NCI-H510A (cell line): ENCODE measurements around the gene QRICH1.
"Not testable (repeated sequence)": the region's sequence is repeated elsewhere in the genome, so short reads cannot be mapped to it uniquely, and the experiment has no call there.

Experiments
- DNase-seq: peaks from one replicate; lab custom pipeline; 2025; lab: John Stamatoyannopoulos, UW

Gene QRICH1

DNA sequence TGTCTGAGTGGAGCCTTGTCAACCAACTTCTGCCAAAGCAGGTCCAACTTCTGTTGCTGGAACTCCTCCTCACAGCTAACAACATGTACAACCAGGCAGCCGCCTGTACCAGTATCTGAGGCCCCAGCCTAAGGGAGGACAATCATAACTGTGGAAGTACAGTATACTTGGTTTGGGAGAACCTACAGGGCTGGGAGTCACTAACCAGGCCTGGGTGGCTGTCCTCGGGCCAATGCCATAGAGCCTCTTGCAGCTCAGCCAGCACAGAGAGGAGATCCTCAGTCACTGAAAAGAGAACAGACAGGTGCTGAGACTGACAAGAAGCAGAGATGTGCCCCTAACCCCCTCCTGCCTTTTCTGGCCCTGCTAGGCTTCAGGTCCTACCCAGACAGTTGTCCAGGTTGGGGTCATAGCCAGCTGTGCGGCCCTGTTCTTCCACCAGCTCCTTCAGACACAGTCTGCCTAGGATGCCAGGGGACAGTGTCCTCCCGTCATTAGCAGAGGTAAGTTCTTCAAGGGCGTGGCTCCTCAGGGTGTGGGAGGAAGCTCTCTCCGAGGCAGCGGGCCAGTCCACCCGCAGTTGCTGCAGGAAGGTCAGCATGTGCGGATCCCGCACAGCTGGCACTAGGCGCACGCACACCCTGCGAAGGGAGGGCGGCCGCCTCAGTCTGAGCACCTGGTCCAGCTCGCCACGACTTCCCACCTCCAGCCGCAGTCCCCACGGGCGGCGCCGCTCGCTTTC, 76.5 kb downstream of the QRICH1 start:
- DNase-seq = no peak

DNA sequence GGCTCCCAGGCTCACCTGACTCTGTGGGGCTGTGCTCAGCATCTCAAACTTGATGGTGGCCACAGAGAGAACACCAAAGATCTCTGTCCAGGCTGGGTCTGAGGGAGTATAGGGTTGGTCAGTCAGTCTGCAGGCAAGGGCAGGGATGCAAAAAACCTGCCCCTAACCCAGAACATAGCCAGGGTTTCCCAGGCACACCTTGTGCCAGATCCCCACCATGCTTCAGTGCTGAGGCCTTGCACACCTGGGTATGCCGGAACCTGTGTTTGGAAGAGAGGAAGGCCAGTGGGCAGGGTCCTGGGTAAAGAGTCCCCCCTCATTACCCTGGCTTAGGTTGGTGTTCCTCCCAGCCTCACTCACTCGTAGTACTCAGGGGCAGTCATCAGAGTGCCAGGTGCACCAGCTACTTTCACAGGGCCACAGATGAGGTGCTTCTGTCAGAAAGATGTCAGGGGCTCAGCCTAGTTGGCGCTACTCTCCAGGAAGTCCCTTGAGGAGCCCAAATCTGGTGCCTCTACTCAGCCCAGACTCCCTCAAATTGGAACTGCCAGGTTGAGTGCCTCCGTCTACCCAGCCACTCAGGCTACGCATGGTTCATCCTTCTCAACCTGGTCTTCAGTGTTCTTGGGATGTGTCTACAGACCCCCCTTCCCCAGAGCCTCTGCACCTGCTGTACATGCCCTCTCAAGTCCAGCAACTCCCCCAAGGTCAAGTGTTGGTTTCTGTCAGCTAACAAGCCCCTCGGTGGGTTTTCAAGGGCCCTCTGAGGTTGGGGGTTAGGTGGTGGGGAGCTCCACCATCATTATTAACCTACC, 77.2 kb downstream of the QRICH1 start:
- DNase-seq = no peak

DNA sequence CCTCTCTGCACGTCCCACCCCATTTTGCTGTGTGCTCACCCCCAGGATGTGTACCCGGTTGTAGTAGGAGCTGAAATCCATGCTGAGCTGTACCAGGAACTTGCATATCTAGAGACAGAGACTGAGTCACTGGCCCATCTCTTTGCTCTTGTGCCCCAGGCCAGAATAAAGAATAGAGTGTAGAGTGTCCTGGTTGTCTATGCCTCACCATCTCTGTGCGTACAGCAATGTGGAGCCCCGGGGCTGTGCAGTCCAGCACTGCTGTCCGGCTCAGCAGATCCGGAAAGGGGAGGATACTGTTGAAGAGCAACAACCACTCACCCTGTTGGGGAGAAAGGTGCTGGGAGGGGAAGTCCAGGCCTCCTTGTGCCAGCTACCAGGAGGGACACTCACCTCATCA, 78.1 kb downstream of the QRICH1 start:
- no peak for DNase-seq

DNA sequence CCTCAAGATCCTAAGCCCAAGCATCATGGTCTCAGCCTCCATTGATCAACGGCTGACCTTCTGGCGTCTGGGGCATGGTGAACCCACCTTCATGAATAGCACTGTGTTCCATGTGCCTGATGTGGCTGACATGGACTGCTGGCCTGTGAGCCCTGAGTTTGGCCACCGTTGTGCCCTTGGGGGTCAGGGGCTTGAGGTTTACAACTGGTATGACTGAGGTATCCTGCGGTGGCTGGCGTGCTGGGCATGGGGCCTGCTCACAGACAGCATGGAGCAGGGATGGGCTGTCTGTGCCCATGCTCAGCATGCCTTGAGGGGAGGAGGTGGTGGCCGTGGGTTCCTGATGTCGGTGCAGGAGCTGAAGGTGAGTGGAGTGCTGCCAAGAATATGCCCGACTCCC, 78.8 kb downstream of the QRICH1 start:
- DNase-seq = no peak

DNA sequence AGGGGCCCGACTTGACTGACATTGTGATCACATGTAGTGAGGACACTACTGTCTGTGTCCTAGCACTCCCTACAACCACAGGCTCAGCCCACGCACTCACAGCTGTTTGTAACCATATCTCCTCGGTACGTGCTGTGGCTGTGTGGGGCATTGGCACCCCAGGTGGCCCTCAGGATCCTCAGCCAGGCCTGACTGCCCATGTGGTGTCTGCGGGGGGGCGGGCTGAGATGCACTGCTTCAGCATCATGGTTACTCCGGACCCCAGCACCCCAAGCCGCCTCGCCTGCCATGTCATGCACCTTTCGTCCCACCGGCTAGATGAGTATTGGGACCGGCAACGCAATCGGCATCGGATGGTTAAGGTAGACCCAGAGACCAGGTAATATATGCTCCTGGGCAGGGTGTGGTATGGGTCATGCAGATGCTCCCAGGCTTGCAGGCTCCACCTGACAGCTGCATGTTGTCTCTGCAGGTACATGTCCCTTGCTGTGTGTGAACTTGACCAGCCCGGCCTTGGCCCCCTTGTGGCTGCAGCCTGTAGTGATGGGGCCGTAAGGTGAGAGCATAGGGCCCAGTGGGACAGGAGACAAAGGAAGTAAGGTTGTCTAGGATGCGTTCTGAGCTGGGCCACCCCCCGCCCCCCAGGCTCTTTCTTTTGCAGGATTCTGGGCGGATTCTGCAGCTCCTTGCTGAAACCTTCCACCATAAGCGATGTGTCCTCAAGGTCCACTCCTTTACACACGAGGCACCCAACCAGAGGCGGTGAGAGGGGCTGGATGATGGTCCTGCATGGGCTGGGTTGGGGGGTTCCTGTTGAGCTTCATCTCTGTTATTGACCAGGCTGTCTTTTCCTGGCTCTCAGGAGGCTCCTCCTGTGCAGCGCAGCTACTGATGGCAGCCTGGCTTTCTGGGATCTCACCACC, 79.9 kb downstream of the QRICH1 start:
- no peak for DNase-seq

DNA sequence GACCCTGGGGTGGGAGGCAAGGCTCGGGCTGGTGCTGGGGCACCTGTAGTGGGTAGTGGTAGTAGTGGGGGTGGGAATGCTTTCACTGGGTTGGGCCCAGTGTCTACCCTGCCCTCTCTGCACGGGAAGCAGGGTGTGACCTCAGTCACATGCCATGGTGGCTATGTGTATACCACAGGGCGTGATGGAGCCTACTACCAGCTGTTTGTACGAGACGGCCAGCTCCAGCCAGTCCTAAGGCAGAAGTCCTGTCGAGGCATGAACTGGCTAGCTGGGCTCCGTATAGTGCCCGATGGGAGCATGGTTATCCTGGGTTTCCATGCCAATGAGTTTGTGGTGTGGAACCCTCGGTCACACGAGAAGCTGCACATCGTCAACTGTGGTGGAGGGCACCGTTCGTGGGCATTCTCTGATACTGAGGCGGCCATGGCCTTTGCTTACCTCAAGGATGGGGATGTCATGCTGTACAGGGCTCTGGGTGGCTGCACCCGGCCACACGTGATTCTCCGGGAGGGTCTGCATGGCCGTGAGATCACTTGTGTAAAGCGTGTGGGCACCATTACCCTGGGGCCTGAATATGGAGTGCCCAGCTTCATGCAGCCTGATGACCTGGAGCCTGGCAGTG, 80.6 kb downstream of the QRICH1 start:
- no peak for DNase-seq

DNA sequence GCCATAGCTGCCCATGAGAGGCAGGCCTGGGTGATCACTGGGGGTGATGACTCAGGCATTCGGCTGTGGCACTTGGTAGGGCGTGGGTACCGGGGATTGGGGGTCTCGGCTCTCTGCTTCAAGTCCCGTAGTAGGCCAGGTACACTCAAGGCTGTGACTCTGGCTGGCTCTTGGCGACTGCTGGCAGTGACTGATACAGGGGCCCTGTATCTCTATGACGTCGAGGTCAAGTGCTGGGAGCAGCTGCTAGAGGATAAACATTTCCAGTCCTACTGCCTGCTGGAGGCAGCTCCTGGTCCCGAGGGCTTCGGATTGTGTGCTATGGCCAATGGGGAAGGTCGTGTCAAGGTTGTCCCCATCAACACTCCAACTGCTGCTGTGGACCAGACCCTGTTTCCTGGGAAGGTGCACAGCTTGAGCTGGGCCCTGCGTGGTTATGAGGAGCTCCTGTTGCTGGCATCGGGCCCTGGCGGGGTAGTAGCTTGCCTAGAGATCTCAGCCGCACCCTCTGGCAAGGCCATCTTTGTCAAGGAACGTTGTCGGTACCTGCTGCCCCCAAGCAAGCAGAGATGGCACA, 81.3 kb downstream of the QRICH1 start:
- DNase-seq = no peak

DNA sequence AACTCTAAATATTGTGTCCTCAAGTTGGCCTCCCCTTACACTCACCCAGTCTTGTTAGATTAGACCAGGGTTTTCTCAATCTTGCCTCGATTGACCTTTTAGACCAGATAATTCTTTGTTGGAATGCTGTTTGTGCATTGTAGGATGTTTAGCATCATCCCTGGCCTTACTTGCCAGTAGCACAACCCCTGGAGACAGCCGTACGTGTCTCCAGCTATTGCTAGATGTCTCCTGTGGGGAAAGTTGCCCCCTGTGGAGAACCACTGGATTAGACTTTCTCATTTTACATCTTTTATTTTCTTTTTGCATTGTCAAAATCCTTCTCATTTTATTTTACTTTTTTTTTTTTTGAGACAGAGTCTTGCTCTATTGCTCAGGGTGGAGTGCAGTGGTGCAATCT, 84.5 kb downstream of the QRICH1 start:
- no peak for DNase-seq

DNA sequence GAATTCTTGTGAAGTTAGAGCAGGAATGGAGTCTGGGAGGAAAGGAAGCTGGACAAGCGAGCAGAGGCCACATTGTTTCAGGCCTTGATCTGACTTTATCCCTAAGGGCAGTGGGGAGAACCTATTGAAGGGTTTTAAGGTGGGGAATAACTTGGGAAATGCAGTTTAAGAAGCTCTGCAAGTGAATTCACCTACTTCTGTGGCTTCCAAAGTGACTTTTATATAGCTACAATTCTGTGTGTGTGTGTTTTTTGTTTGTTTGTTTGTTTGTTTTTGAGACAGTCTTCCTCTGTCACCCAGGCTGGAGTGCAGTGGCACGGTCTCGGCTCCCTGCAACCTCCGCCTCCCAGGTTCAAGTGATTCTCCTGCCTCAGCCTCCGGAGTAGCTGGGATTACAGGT, 85.2 kb downstream of the QRICH1 start:
- DNase-seq = not testable (repeated sequence)

DNA sequence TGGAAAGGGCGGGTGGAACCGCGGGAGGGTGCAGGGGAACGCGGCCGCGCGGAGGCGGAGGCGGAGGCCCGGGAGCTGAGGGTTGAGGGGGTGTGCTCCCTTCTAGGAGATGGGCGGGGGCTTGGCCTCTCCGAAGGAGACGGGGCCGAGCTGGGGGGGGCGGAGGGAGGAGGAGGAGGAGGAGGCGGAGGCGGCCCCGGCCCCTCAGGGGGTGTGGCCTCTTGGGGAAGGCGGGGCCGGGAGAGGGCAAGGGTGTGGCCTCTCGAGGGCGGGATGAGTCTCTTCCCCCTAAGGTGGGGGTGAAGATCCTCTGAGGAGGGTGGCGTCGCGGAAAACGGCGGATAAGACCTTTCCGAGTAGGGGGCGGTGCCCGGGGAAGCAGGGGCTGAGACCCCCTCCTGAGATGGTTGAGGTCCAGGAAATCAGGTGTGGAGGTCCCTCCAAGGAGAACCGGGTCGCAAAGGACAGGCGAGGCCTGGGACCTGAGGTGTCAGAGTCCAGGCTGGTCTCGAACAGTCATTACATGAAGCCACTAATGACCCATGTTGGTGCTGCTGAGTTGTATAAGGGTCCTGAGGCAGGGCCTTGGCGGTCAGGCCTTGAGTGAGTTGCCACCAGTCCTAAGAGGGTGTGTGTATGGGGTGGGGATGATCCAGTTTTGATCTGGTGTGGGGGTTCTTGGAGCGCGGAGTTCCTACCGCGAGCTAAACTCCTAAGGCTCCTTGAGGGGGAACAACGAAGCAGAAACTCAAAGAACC, 85.9 kb downstream of the QRICH1 start:
- DNase-seq = peak; percentile 56

DNA sequence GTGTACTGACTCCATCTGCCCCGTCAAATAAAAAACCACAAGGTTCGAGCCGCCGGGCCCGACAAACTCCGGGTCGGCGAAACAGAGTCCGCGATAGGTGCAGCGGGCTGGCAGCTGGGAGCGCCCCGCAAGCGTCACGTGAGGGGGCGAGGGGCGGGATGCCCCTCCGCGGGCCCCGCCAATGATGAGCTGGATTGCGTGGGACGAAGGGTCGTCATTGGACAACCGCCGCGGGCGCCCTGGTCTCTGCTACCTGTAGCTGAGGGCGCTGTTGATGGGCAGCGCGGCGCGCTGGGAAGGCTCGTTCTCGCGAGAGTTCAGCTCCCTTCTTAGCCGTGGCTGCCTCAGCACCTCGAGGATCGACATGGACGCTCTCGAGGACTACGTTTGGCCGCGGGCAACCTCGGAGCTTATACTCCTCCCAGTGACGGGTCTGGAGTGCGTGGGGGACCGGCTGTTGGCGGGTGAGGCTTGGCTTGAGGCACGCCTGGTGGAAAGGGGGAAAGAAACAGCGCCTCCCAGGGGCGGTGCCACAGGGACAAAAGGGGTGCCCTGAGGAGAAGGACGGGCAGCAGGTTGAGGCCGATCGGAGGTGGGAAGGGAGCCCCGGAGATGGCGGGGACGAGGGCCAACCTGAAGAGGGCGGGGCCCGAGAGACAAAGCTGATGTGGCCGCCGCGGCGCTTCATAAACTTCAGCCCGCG, 86.7 kb downstream of the QRICH1 start, which contains the start of gene WDR6:
TSS of gene WDR6 (plus strand) at position 324 of the 703 bp plus-strand sequence. CDS start at position 365, 41 bp downstream.
- DNase-seq = peak; percentile 87

DNA sequence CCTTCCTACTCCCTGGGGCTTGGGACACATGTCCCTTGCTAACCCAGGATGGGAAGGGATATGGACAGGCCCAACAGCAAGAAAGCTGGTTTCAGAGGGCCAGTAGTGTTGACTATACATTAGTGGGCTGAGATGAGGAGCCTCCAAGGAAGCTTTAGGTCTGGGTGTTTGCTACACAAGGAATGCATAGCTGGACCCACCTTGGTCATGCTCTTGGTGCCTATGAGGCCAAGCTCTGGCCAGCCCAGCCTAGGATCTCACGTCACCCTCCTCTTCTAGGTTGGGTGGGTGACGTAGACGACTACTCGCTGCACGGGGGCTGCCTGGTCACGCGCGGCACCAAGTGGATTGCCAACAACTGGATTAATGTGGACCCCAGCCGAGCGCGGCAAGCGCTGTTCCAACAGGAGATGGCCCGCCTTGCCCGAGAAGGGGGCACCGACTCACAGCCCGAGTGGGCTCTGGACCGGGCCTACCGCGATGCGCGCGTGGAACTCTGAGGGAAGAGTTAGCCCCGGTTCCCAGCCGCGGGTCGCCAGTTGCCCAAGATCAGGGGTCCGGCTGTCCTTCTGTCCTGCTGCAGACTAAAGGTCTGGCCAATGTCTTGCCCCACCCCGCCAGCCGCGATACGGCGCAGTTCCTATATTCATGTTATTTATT, 87.3 kb downstream of the QRICH1 start:
- DNase-seq = no peak

DNA sequence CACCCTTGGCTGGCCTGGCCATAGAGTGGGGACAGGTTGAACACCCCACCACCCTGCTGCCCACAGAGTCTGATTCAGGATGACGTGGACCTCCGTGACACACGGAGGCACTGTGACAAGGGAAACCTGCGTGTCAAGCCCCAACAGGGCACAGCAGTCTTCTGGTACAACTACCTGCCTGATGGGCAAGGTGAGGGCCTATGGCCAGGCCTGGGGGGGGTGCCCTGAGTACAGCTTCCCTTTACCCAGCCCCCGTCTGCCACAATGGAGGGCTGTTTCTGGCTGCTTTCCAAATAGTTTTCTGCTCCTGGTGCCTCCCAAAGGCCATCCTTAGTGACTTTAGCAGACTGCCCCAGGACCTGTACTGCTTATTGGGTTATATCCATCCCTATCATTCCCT, 87.9 kb downstream of the QRICH1 start:
- DNase-seq = no peak

DNA sequence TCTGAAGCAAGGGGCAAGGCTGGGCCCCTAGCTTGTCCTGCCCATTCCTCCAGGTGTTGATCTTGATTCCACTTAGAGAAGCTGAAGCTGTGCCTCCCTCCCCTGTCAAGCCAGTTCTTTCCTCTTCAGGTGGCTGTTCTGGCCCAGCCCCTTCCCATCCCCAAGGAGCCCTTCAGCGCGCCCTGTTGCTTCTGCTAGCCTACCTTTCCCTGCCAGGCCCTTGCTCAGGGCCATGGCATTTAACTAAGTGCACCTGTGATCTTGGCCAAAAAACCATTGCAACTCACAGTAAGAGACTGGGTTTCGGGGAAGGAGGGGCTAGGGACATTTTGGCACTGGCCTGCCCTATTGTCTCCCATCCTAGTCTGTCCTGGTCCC, 88.6 kb downstream of the QRICH1 start:
- DNase-seq = no peak

DNA sequence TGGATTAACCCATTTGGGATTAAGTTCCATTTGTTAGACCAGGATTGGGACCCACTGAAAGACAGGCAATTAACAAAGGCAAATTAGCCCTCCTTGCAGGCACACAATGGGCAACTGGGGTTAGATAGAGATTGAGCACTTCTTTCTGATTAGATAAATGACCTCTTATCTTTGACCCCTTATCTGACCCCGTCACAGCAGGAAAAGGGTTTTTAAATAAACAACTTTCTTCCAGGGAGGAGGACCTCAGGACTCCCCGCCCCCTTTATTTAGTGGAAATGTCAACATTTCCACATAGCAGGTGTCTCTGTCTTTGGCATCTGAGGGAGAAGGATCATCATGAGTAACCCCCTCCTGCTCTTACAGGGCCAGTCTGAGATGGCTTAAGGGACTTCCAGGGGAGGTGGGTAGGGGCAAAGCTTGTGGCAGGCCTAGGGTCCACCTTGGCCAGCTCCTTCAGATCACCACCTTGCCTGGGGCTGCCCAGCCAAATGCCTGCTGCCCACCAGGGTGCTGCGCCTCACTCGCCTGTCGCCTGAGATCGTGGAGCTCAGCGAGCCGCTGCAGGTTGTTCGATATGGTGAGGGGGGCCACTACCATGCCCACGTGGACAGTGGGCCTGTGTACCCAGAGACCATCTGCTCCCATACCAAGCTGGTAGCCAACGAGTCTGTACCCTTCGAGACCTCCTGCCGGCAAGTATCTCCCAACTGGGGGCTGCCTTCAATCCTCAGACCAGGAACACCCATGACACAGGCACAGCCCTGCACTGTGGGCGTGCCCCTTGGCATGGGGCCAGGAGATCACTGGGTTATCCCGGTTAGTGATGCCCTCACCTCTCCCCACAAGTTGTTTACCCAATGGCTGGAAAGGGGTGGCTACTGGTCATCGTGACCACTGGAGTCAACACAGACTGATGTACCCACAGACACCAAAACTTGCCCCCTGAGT, 89.2 kb downstream of the QRICH1 start:
- no peak for DNase-seq

DNA sequence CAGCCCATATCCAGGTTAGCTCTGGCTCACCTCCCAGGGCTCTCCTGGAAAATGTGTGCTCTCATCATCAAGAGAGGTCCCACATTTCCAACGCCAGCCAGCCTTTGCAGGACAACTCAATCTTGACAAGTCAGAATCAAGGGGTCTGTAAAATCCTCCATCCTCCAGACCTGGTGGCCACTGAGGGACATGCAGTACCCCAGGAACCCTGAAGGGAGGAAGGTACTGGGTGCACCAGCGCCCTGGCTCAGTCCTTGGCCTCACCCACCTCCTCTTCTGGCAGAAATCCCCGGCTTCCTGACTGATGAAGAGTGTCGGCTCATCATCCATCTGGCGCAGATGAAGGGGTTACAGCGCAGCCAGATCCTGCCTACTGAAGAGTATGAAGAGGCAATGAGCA, 92.7 kb downstream of the QRICH1 start:
- DNase-seq = no peak

DNA sequence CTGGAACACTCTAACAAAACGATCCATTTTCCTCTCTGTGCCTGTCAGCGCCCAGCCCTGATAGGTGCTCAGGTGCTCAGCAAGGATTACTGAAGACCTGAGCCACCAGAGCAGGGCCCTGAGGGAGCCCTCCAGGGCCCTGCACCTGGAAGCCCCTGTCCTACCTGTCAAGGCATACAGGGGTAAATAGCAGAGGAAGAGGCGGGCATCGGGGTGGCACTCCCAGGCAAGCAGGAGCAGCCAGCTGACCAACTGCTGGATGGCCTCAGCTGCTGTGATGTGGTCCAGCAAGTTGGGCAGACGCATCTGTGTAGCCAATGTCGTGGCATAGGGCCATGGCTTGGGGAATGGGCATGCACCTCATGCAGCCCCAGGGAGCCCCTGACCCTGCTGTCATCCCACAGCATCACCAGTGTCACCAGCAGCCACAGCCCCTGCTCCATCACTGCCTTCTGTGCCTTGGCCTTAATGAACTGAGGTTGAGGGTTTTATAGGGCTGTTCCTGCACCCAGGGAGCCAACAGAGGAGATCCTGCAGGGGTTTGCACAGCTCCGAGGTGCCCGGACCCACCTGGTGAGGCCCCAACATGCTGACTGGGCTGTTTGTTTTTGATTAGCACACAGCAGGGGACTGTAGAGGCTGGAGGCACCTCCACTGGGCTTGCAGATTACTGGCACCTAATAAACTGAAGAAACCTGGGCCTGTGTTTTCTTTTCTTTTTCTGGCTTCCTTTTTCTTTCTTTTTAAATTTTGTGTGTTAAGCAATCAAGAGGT, 94.6 kb downstream of the QRICH1 start:
- DNase-seq = peak; percentile 44
